ENCODE data around the gene MYL11.

Gene MYL11

DNA sequence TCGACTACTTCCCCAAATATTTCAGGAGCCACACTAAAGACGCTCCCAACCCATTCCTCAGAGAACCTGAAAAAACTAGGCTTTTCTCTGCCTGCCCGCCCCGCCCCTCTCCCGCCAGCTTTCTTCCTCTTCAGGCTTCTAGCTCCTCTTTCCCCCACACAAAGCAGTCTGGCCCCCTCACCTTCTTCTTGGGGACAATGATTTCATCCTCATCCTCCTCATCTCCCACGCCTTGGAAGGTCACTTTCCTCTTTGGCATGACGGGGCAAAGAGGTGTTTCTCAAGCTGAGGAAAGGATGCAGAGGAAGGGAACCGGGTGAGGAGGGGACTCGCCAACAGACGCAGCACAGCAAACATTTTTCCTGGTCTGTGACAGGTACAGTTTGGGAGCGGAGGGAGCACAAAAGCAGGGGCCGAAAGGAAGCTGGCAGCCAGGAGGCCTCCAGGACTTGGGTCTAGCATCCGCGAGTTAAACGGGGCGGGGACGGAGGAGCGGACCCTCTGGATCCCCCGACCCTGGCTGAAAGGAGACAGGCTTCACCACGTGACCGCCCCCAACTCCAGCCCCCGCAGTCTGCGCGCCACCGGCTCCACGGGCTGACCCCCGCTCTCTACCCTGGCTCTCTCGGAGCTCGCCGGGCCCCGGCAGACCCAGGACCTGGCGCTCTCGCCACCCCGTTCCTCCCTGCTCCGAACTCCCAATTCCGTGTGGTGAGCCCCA, 20.0 kb upstream of the MYL11 start:
- no peak for DNase-seq

DNA sequence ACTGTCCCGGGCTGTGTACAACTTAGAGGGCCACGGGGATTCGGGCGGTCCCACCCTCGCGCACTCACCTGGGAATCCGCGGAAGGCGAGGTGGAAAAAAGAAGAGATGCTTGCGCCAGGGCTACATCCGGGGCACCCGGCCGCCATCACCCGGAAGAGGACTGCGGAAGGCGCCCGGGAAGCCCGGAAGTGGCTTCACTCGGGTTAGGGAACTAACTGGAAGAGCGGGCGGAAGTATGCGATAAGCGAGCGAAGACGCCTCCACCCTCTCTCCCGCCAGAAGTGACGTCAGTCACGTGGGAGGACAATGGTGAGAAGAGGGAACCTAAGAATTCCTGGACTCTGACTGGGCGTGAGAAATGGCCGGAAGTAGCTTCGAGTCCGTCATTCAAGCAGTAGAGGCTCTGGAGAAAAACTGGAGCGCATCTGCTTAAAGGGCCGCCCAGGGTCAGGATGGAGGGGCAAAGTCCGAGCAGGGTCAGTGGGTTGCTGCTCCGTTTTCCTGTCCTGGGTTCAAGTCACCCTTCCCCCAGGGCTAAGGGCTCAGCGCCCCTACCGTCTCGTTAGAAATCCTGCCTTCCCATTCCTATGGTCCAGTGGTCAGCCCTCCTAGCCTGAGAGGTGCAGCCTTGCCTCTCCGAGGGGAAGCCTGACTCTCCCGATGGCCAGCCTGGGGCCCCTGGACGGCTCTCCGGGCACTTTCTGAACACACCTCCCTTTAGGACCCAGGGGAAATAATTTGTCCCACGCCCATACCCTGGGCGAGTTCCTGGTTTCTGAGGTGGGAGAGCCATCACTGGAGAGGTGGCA, 19.3 kb upstream of the MYL11 start, which contains the start of gene CD2BP2:
Gene CD2BP2 (minus strand): TSS at position 165 of the 810 bp plus-strand sequence. CDS start 627 bp downstream, outside the sequence.
- peak; percentile 100 for DNase-seq

DNA sequence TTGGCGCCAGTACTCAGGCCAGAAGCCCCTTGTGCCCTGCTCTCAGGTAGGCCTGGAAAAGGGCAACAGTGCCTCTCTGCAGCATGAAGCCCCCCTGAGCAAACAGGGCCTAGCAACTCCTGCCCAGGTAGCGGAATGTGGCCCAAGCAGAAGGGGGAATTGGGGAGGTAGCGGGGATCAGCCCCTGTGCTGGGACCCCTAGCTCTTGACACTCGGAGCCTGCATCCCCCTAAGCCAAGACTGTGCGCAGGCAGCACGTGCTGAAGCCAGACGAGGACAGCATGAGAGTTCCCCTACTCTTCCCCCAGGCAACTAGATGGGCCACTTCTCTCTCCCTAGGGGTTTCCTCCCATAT, 18.7 kb upstream of the MYL11 start:
- no peak for DNase-seq

DNA sequence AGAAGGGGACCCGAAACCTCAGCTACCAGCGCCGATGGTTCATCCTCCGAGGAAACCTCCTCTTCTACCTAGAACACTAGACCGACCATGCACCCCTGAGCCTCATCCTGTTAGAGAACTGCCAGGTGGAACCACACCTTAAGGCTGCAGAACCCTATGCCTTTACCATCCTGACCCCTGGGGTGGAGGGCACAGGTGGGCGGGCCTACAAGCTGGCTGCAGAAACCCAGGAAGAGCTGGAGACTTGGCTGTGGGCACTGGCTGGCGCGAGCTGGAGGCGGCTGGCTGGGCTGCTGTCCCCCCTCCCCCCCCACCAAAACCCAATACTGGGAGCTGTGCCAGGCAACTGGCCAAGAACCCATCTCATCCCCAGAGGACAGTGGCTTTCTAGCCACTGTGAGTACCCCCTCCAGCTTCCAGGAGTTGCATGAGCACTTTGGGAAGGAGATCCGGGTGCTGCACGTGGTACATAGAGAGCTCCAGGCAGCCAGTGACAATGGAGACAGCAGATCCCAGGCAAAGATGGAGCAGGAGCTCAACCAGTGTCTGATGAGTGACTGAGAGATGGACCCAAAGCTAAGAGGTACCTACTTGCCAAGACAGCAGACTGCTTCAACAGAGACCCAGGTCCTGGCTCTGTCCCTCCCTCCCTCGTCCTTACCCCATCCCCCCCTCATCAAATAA, 18.1 kb upstream of the MYL11 start:
- DNase-seq, result no peak

DNA sequence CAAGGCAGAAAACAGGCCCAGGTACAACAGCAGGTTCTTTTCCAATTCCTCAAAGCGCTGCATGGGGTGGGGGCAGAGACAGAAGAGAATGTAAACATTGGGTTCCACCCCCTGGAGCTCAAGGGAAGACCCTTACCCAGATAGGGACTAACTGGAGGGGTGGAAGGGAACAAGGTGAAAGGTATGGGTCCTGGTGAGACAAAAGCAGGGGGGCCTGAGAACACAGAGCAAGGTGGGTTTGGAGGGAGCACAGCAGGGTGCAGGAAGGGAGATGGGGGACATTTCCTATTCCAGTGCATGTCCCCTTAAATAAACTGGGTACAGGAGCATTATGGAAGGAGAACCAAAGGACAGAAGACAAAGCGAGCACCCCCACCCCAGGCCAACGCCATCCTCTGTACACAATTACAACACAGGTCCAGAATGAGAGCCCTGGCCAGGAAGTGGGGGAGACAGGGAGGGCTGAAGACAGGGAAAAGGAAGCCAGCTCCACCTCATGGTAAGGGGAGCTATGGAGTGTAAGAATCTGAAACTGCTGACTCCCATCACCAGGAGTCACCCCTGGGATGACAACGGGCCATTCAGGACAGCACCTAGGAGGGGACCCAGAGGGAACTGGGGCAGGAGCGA, 17.4 kb upstream of the MYL11 start:
- no peak for DNase-seq

DNA sequence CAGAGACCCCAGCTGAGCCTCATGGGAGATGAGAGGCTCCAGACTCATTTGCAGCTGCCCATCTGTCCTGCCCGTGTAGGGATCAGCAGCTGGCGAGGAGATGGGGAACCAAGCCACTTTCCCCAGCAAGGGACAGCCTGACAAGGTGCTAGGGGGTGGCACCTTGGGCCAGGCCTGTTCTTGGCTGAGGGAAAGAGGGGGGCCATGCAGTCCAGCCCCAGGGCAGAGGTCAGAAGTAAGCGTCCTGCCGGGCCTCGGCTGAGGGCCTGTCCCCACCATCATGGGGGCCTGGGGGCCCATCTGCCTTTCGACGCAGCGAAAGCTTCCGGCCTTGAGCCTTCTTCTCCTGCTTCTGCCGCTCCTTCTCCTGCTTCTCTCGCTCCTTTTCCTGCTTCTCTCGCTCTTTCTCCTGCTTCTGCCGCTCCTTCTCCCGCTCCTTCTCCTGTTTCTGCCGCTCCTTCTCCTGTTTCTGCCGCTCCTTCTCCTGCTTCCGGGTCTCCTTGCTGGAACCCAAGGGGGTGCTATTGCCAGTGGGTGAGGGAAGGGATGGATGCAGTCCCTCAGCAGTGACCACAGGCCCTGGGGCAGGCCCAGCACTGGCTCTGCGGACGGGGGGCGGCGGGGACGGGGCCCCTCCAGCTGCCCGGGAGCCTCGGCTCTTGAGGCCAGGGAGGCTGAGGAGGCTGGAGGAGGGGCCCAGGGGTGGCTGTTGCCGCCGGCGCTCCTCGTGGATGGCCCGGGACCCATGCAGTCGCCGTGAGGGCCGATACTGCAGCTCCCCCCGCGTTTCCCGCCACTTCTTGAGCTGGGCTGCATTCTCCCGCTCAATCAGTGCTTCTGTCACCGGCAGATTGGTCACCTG, 16.7 kb upstream of the MYL11 start:
- DNase-seq, result no peak

DNA sequence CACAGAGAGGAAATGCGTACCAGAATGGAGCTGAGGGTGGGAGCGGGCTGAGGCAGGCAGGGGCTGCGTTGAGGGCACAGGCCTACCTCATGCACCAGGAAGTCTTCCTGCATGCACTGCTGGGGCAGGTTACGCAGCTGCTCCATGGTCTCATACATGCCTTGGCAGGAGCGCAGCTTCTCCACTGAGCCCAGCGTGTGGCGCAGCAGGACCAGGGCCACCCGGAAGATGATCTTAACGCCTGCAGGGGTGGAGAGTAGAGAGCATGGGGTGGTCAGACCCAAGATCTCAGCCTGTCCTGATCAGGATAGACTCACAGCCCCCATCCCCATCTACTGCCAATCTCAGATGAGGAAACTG, 16.0 kb upstream of the MYL11 start:
- no peak for DNase-seq

DNA sequence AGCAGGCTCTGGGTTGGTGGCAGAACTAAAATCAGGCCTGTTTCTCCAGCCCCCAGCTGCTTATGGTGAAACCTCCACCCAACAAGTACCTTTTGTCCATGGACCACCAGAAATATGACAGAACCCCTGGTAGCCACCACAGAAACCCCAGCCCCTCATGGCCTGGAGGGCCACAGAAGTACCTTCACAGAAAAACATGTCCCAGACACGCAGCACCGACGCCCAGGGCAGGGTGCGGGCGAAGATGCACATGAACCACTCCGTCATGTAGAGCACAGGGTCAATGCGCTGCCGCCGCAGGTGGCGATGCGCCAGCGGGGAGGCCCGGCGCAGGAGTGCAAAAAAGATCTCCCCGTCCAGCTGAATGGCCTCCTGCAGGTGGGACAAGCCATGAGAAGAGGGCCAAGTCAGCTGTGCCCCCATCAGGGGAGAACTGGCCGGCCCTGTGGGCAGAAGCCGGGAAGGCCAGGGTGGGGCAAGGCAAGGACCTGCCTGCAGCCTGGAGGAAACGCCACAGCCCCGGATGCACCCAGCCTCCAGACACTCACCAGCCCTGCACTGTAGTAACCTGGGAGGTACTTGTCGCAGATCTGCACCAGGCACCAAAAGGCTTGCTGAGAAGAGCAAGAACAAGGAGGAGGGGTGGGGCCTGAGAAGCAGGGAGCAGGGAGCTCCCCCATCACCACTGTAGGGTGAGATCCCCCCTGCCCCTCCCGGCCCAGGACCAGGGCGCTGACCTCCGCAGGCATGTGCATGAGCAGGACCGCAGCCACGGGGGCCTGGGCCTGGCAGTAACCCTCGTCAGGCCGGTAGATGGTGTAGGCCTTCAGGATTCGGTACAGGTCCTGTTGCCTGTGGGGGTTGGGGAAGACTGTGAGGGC, 15.4 kb upstream of the MYL11 start:
- DNase-seq, result no peak

DNA sequence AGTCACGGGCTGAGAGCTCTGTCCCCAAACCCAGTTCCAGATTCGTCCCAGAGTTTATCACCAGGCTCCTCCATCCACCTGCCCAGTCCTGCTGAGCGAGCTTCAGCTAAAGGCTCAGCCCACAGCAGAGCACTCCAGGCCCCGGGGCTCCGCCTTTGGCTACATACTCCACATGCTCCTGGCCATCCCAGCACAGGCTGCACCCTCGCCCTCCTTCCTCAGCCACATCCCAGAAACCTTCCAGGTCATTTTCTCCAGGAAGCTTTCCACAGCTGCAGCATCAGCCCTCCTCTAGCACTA, 14.8 kb upstream of the MYL11 start:
- no peak for DNase-seq

DNA sequence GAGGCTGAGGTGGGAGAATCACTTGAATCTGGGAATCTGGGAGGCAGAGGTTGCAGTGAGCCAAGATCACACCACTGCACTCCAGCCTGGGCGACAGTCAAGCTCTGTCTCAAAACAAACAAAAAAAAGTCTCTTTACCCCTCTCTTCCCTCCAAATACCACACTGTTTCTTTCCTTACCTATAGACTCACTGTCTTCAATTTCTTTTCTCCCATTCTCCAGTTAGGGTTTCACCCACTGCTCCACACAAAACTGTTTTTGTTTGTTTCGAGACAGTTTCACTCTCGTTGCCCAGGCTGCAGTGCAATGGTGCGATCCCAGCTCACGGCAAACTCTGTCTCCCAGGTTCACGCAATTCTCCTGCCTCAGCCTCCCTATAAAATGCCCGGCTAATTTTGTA, 13.4 kb upstream of the MYL11 start:
- no peak for DNase-seq

DNA sequence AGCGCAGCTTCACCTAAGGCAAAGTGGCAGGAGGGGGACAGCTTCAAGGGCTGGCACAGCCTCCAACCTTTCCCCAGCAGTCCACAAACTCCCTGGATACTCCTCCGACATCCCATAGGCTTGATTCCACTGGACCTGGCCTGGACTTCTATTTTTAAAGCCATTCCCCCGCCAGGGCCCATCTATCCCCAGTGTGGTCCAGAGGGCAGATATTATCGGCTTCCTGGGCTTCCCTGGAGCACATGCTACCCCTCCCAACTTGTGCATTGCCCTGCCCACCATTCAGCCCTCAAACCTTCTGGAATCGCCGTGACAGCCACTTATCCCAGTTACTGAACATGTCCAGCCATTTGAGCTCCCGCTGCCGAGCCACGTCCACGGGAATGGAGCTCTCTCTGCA, 9.4 kb upstream of the MYL11 start:
- no peak for DNase-seq

DNA sequence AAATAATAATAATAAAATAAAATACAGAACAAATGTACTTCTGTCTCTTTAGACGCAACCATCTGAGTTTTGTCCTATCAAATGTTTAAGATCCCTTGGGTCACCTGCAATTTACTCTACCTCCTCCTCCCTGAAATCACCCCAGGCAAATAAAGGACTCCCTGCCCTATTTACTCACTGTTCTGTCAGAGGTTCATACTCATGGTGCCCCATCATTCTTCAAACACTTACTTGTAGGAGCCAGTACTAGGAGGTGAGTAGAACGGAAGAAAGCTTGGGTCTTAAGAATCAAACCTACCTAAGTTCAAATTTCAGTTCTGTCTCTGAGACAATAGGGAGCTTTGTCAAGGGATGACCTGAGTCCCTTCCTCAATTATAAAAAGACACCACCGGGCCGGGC, 8.1 kb upstream of the MYL11 start:
- no peak for DNase-seq

DNA sequence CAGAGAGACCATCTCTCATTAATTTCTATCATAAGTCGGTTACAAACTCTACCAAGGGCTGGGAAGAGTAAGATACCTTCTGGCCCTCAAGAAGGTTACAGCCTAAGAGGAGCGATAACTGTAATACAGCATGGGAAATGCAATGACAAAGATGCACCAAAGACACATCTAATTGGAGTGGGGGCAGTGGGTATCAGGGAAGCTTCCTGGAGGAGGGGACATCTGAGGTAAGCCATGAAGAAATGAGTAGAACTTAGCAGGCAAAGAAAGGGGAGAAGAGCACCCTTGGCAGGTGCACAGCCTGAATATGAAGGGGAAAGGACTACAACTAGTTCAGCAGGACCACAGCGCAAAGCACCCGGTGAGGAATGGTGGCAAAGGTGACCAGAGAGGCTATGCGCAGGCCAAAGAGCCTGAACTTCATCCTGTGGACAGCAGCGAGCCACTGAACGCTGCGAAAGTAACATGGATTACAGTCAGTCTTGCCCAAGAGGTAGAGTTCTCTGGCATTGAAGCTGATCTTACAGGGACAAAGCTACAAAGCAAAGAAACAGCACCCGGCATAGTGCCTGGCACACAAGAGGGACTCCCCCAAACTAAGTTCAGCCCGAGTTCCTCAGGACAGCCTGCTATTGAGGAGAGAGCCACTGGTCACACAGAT, 7.1 kb upstream of the MYL11 start:
- no peak for DNase-seq

DNA sequence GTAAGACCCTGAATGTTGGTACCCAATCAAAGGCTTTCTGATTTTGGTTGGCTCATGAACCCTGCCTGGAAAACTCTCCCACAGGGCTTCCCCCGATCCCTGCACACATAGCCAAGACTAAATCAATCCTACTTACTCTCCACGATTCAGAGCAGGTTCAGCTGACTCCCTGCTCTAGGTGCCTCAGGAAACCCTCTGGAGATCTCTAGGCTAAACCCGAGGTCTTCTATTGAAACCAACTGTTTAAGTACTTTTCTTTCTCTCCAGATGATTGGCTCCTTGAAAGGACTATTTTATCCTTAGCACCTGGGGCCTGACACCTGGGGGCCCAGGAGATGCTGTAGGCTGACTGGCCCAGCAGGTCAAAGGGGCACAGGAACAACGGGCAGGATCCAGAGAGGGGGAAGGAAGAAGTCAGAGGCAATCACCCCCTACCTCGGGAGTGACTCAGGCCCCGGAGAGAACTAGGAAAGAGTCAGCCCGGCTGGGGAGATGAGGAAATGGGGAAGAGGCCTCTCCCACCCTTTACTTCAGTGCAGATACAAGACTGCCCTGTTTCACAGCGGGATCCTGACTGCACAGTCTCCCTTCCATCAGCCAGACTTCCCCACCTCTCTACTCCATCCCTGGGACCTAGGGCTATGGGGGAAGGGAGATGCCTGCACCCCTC, 6.3 kb upstream of the MYL11 start:
- DNase-seq, result peak; percentile 70

DNA sequence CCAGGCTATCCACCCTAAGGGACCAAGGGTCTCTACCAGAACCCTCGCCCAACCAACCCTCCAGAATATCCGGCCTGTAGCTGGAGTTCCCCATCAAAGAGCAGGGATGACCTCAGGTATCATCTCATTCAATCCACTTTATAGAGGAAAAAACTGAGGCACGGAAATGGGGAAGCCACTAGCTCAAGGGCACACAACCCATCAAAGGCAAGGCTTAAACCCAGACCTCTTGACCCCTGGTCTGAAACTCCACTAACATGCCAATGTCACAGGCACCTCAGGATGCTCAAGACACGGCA, 5.9 kb upstream of the MYL11 start:
- no peak for DNase-seq

DNA sequence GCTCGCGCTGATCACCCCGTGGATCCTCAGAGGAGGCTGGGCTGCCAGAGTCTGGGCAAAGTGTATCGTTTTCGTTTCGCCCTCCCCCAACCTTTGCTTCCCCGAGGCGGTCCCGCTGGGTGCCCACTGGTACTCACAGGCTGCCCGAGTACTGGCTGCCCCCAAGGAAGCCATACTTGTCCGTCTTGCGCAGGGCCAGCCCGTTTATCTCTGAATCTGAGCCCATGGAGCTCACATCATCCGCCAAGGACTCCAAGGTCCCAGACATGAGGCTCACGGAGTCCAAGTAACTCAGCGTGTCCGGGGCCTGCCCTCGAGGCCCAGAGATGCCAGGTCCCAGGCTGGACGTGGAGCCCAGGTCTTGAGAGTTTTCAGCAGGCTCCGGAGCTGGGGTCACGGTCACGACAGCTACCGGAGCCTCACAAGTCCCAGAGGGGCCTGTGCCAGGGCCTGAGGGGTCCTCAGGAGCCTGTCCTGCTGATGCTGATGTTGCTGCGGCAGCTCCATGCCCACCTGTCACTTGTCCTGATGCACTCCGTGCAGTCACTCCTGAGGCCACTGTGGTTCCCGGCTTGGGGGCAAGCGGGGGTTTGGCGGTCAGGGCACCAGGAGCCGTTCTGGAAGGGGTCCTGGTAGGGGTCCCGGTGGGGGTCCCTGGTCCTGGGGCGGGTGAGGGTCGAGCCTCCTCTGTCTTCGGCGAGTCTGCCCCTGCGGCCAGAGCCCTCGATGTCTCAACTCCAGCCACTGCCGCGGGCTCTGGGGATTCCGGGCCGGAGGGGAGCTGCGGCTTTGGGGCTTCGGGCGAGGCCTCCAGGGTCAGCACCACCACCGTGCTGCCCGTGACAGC, 5.3 kb upstream of the MYL11 start:
- DNase-seq, result peak; percentile 21

DNA sequence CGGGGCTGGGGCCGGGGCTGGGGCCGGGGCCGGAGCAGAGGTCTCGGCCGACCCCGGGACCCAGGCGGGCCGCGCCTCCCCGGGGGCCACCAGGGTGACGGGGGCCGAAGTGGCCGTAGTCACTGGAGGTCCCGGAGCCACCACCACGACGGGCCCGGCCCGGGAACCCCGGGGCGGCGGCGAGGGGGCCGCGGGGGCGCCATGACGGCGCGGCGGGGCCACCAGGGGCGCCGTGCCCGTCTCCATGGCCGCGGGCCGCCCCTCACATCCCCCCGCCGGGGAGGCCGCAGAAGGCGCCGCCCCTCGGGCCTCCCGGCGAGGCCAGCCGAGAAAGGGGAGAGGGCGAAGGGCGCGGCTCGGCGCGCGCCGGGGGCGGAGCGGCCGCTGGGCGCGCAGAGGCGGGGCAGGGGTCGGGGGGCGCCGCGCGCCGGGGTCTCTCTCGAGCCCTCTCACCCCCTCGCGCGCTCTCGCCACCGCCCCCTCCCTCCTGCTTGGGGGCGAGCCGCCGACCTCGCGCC, 4.6 kb upstream of the MYL11 start:
- no peak for DNase-seq

DNA sequence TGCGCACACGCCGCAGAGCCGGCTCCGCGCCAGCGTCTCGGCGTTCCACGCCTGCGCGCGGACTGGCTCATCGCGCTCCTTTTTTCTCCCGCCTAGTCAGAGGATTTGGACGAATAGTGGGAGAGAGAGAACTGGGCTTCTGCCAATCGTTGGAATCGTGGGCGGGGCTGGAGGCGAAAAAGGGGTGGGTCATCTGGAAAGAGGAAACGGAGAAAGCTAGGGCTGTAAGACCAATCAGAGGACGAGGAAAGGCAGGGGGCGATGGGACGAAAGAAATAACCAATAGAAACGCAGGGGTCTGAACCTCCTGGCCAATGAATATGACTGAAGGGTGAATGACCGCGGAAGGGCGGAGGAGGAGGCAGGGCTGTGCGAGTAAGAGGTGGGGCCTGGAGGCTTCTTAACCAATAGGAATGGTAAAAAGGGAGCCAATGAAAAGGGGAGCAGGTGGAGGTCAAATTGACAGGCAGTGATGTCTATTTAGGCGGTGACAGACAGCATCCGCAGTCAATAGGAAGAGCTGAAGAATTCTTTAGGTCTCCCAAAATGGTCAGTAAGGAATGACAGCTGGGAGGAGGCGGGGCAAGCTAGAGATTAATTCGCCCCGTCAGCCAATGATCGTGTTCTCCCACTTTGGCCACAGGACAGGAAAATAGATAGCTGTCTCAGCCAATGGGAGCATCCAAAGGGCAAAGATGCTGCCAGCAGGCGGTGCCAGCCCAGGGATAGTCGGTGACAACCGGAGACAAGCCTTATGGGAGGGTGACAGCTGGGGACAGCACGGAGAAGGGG, 4.0 kb upstream of the MYL11 start, which contains the start of gene TBC1D10B:
Gene TBC1D10B (minus strand): TSS at position 39 of the 792 bp plus-strand sequence. CDS start 311 bp downstream, outside the sequence.
- peak; percentile 100 for DNase-seq

Measured in EL (cell line).